Esophagus squamous epithelium (tissue), 4 donors: ENCODE data around the gene TPSD1.
"Not testable (repeated sequence)": the region's sequence is repeated elsewhere in the genome, so short reads cannot be mapped to it uniquely, and the experiment has no call there.

ENCODE experiments used
- CTCF ChIP-seq, 6 experiments: fragments of 450-650 bp in 4 of 6; fragments of 200-600 bp in 2 of 6; sonication (generic) in 2 of 6; IDR thresholded peaks; one replicate each; pipeline ENCODE4 v1.5.1; 2016 to 2019; ENCODE audit warnings: antibody characterized with exemption in 6 of 6, mild to moderate bottlenecking in 4 of 6, moderate library complexity in 4 of 6
- POLR2A ChIP-seq, 4 donors: fragments of 450-650 bp; IDR thresholded peaks; one replicate each; pipeline ENCODE4 v1.6.1; 2017; ENCODE audit warnings: antibody characterized with exemption in 4 of 4, mild to moderate bottlenecking in 4 of 4, moderate library complexity in 3 of 4

- not testable (repeated sequence) for TF ChIP-seq CTCF, POLR2A (IDR thresholded peaks at IDR 0.05)
Observed at GRCh38 chr16:1226692-1227091, 29.2 kb upstream of the TPSD1 start.
